Measurements from ENCODE around the gene RSAD2. TPM values are rescaled to one million over a fixed set of nuclear protein-coding genes. Genes with fewer than 3 reads are reported as not detected.
"Not testable (repeated sequence)": the region's sequence is repeated elsewhere in the genome, so short reads cannot be mapped to it uniquely, and the experiment has no call there.

RSAD2 gene
- total RNA-seq, 1 donor from 2014 or later: 1.6 TPM

DNA sequence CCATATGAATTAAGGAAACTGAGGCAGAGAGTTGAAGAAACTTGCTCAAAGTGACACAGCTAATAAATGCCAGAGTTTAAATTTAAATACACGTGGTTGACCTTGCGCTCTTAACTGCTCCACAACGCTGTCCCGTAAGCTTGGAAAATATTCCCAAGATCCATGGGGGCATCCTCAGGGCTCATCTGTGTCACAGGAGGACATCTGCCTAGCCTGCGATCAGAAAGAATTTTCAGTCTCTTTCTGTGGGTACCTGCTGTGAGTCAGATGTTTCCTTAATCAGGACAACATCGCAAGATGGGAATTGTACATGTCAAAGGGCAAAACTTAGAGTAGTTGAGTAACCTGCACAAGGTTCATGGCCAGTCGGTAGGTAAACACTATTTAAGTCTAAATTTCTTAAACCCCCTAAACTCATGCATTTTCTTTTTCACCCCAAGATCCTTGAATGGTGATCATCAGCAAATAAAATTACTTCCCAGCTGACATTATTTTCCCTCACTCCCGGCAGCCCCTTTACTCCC, 13.3 kb upstream of the RSAD2 start:
- no peak for ATAC-seq

- ATAC-seq: peak; percentile 10
Measured at GRCh38 chr2:6864923-6865345, 12.6 kb upstream of the RSAD2 start.

- ATAC-seq: peak; percentile 60
Measured at GRCh38 chr2:6865346-6866274, 12.0 kb upstream of the RSAD2 start, which contains the start of gene CMPK2. Gene CMPK2 (minus strand): TSS chr2:6865907. CDS start chr2:6865696, 211 bp downstream.

- ATAC-seq: peak; percentile 74
Measured at GRCh38 chr2:6866275-6866671, 11.3 kb upstream of the RSAD2 start.

- ATAC-seq: no peak
Measured at GRCh38 chr2:6866982-6867381, 10.6 kb upstream of the RSAD2 start.

GRCh38 chr2:6872394-6872793, 5.2 kb upstream of the RSAD2 start:
- no peak for ATAC-seq

GRCh38 chr2:6874032-6874431, 3.5 kb upstream of the RSAD2 start:
- no peak for ATAC-seq

GRCh38 chr2:6876309-6876708, 1.3 kb upstream of the RSAD2 start:
- no peak for ATAC-seq

DNA sequence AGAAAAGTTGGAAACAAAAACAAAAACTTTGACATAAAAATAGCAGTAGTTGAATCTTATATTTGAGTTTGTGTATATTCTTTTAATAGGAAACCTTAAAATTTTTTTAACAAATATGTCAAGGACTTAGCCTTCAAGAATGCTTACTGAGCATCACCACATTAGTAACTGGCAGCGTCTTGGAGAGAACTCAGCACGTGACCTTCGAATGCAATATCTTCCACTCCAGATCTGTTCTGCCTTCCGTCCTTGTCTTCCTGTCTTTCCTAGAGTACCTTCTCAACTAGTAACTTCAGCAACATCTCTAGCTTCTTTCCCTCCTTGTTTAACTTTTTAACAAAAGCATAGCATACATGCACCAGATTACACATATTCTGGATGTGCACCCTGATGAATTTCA, 972 bp downstream of the RSAD2 start:
- no peak for ATAC-seq

GRCh38 chr2:6879011-6879410, 1.4 kb downstream of the RSAD2 start:
- ATAC-seq: no peak

DNA sequence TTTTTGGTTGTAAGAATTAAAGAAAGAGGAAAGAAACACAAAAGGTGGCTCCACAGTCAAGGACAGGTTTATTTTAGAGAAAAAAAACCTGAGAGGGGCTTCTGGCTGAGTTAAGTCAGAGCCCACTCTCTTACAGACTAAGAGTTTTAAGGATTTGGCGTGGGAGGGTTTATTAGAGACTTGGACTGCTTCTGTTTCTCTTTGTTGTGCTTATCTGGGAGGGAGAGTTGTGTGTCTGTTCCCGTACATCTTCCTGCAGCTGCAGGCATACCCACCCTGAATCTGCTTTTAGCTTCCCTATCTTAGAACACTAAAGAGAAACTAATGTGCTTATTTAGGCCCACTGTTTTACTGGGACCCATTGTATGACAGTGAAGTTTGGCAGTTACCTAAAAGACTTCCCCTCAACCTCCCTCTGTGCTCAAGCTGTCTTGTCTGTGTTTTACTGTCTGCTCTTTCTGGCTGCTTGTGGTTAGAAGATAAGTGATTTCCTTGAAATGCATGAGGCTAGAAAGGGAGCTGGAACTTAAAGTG, 2.7 kb downstream of the RSAD2 start:
- ATAC-seq: no peak

GRCh38 chr2:6881046-6881445, 3.5 kb downstream of the RSAD2 start:
- ATAC-seq: no peak

DNA sequence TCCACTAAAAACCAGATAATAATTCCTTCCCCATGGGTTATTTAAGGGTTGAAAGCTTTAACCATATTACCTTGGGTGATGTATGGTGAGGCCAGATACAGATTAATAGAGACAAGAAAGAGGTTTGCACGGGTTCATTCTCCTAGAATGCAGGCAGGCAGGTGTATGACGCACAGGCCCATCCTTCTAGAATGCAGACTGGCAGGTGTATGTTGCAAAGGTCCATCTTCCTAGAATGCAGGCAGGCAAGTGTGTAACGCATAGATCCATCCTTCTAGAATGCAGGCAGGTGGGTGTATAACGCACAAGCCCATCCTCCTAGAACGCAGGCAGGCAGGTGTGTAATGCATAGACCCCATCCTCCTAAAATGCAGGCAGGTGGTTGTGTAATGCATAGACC, 3.9 kb downstream of the RSAD2 start:
- no peak for ATAC-seq

GRCh38 chr2:6883448-6884122, 6.0 kb downstream of the RSAD2 start:
- no peak for ATAC-seq

GRCh38 chr2:6885551-6885950, 8.0 kb downstream of the RSAD2 start:
- ATAC-seq: no peak

GRCh38 chr2:6885968-6886367, 8.4 kb downstream of the RSAD2 start:
- no peak for ATAC-seq

- no peak for ATAC-seq
Measured at GRCh38 chr2:6887751-6888192, 10.2 kb downstream of the RSAD2 start.

- no peak for ATAC-seq
Measured at GRCh38 chr2:6888724-6889123, 11.1 kb downstream of the RSAD2 start.

- ATAC-seq: no peak
Measured at GRCh38 chr2:6893876-6894482, 16.4 kb downstream of the RSAD2 start.

GRCh38 chr2:6896930-6897759, 19.6 kb downstream of the RSAD2 start:
- no peak for ATAC-seq

DNA sequence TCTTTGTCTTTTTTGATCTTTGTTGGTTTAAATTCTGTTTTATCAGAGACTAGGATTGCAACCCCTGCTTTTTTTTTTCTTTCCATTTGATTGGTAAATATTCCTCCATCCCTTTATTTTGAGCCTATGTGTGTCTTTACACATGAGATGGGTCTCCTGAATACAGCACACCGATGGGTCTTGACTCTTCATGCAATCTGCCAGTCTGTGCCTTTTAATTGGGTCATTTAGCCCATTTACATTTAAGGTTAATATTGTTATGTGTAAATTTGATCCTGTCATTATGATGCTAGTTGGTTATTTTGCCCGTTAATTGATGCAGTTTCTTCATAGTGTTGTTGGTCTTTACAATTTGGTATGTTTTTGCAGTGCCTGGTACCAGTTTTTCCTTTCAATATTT, 25.0 kb downstream of the RSAD2 start:
- ATAC-seq: not testable (repeated sequence)

DNA sequence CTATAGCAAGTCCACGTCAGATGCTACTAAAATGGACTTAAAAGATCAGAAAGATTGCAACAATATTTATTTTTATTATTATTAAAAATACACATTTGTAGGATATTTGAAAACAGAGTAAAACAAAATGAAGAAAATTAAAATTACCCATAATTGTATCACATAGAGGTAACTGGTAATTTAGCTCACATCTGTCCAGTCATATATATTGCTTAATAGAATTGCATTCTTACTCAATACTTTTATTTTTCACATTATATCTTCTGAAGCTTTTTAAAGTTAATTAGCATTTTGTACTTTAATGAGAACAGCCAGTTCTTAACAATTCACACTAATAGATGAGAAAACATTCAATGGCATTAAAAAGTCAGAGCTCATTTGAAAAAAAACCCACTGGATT, 28.1 kb downstream of the RSAD2 start:
- ATAC-seq: no peak
